Measurements from ENCODE around the gene WASF2. TPM values are rescaled to one million over a fixed set of nuclear protein-coding genes. Genes with fewer than 3 reads are reported as not detected.

The WASF2 gene
- total and polyA plus RNA-seq, 2 of the 13 experiments (the other 11 are each of a cell fraction or from before 2014, with no cell fraction given), result 10.4 to 27.7 TPM

GRCh38 chr1:27489973-27490741 is at the start of gene WASF2 (continued):
- TF ChIP-seq, protein P1, sequence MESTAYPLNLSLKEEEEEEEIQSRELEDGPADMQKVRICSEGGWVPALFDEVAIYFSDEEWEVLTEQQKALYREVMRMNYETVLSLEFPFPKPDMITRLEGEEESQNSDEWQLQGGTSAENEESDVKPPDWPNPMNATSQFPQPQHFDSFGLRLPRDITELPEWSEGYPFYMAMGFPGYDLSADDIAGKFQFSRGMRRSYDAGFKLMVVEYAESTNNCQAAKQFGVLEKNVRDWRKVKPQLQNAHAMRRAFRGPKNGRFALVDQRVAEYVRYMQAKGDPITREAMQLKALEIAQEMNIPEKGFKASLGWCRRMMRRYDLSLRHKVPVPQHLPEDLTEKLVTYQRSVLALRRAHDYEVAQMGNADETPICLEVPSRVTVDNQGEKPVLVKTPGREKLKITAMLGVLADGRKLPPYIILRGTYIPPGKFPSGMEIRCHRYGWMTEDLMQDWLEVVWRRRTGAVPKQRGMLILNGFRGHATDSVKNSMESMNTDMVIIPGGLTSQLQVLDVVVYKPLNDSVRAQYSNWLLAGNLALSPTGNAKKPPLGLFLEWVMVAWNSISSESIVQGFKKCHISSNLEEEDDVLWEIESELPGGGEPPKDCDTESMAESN (CRISPR knock-in tag; conservative IDR thresholded peaks at IDR 0.05), result peak; percentile 69; the same call in 1 of the 2 replicates
- TF ChIP-seq ZNF124 (CRISPR knock-in tag; IDR thresholded peaks at IDR 0.05) (peak; percentile 23; the same call in 1 of the 2 replicates), ZNF569 (CRISPR knock-in tag; IDR thresholded peaks at IDR 0.05; ENCODE audit: borderline replicate concordance) (no peak), SATB2 (CRISPR knock-in tag; IDR thresholded peaks at IDR 0.05) (0 out of 2 replicates have a peak, but pooled peaks have one; percentile 50), ZHX1 (CRISPR knock-in tag; IDR thresholded peaks at IDR 0.05; ENCODE audit: low read depth) (no peak), ZXDC (CRISPR knock-in tag; IDR thresholded peaks at IDR 0.05) (no peak), ZNF160 (CRISPR knock-in tag; IDR thresholded peaks at IDR 0.05) (no peak), AGO1 (IDR thresholded peaks at IDR 0.05; ENCODE audit: low read depth, low read length, poor library complexity, severe bottlenecking) (peak; percentile 96), ZNF136 (CRISPR knock-in tag; IDR thresholded peaks at IDR 0.05; ENCODE audit: low read depth) (0 out of 2 replicates have a peak, but pooled peaks have one; percentile 48), ATRX (CRISPR knock-in tag; IDR thresholded peaks at IDR 0.05; ENCODE audit: borderline replicate concordance) (no peak), MXD1 (CRISPR knock-in tag; IDR thresholded peaks at IDR 0.05) (peak; percentile 82)
- TF ChIP-seq, protein P2, sequence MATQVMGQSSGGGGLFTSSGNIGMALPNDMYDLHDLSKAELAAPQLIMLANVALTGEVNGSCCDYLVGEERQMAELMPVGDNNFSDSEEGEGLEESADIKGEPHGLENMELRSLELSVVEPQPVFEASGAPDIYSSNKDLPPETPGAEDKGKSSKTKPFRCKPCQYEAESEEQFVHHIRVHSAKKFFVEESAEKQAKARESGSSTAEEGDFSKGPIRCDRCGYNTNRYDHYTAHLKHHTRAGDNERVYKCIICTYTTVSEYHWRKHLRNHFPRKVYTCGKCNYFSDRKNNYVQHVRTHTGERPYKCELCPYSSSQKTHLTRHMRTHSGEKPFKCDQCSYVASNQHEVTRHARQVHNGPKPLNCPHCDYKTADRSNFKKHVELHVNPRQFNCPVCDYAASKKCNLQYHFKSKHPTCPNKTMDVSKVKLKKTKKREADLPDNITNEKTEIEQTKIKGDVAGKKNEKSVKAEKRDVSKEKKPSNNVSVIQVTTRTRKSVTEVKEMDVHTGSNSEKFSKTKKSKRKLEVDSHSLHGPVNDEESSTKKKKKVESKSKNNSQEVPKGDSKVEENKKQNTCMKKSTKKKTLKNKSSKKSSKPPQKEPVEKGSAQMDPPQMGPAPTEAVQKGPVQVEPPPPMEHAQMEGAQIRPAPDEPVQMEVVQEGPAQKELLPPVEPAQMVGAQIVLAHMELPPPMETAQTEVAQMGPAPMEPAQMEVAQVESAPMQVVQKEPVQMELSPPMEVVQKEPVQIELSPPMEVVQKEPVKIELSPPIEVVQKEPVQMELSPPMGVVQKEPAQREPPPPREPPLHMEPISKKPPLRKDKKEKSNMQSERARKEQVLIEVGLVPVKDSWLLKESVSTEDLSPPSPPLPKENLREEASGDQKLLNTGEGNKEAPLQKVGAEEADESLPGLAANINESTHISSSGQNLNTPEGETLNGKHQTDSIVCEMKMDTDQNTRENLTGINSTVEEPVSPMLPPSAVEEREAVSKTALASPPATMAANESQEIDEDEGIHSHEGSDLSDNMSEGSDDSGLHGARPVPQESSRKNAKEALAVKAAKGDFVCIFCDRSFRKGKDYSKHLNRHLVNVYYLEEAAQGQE (IDR thresholded peaks at IDR 0.05; ENCODE audit: borderline replicate concordance in 1 of 2, low read depth in 1 of 2, low read length in 2 of 2), result peak in 1 of 2 experiments; percentile 70; a peak in 1 of 4 replicates
- TF ChIP-seq, protein P3, sequence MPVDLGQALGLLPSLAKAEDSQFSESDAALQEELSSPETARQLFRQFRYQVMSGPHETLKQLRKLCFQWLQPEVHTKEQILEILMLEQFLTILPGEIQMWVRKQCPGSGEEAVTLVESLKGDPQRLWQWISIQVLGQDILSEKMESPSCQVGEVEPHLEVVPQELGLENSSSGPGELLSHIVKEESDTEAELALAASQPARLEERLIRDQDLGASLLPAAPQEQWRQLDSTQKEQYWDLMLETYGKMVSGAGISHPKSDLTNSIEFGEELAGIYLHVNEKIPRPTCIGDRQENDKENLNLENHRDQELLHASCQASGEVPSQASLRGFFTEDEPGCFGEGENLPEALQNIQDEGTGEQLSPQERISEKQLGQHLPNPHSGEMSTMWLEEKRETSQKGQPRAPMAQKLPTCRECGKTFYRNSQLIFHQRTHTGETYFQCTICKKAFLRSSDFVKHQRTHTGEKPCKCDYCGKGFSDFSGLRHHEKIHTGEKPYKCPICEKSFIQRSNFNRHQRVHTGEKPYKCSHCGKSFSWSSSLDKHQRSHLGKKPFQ (CRISPR knock-in tag; IDR thresholded peaks at IDR 0.05; ENCODE audit: insufficient replicate concordance), result peak; percentile 46
